HCT116 (cell line): ENCODE measurements around the gene RAPSN. TPM values are rescaled to one million over a fixed set of nuclear protein-coding genes. Genes with fewer than 3 reads are reported as not detected.

ENCODE experiments used
- ATAC-seq: fragments of 200-7000 bp; cut with Tn5 transposase; 2 replicates; pipeline ENCODE4 v1.9.1; 2020; ENCODE audit warnings: mild to moderate bottlenecking, moderate library complexity
- BruUV-seq: library from RNA; stranded (reverse); fragments of 400-500 nt; replicated peaks from 2 replicates; lab custom pipeline; 2021; lab: Mats Ljungman, UMichigan
- CTCF ChIA-PET: fragments of 300-600 bp; sonication (Branson Sonifier 250); formaldehyde crosslinking; loops from one replicate; lab custom pipeline; 2021; ENCODE audit warnings: antibody characterized with exemption; lab: Charles Lee
- POLR2A ChIA-PET: fragments of 300-600, 350-600 bp; sonication (Branson Sonifier 250); formaldehyde crosslinking; loops from one replicate; lab custom pipeline; 2021; ENCODE audit warnings: antibody characterized with exemption; lab: Charles Lee
- RAD21 ChIA-PET, 2 experiments: fragments of 300-600 bp; sonication (Branson Sonifier 250); formaldehyde crosslinking; loops; one replicate each; lab custom pipeline; 2023; ENCODE audit warnings: low total read pairs in 2 of 2; ENCODE audit not compliant: uncharacterized antibody in 2 of 2, unreplicated experiment in 2 of 2, low non-redundant PET in 1 of 2; lab: Charles Lee
- DNase-seq: peaks from one replicate; pipeline ENCODE4 v3.0.0-alpha.2; 2010; ENCODE audit warnings: low read depth, low spot score
- H2AFZ ChIP-seq: fragments of 200-600 bp; shearing (Covaris generic), sonication (generic); 2 replicates; pipeline ENCODE4 v1.6.1; 2017; ENCODE audit warnings: low read depth, mixed run types, mixed read lengths, antibody characterized with exemption, low read length; ENCODE audit not compliant: poor library complexity, severe bottlenecking
- H3K27ac ChIP-seq: 2 replicates; pipeline ENCODE4 v1.5.1; 2012; ENCODE audit warnings: low read depth, low read length
- H3K27me3 ChIP-seq: fragments of 200-600 bp; sonication (generic); 2 replicates; pipeline ENCODE4 v1.6.1; 2016; ENCODE audit warnings: mixed run types, low read length, mixed read lengths; ENCODE audit not compliant: insufficient read depth
- H3K36me3 ChIP-seq, 2 experiments: fragments of 200-500 bp in 1 of 2; fragments of 200-600 bp in 1 of 2; sonication (Bioruptor generic) in 1 of 2; sonication (generic) in 1 of 2; 2 replicates each; pipeline versions ENCODE4 v1.5.1 to v1.6.1; 2014 to 2016; ENCODE audit warnings: low read length in 2 of 2, inconsistent platforms in 1 of 2, mixed read lengths in 1 of 2, mixed run types in 1 of 2; ENCODE audit not compliant: insufficient read depth in 2 of 2, control insufficient read depth in 1 of 2
- H3K4me1 ChIP-seq, 2 experiments: fragments of 200-600 bp in 1 of 2; sonication (generic) in 1 of 2; 2 replicates each; pipeline versions ENCODE4 v1.5.1 to v1.6.1; 2012 to 2017; ENCODE audit warnings: low read length in 2 of 2, inconsistent platforms in 1 of 2, mild to moderate bottlenecking in 1 of 2, mixed read lengths in 1 of 2, mixed run types in 1 of 2, moderate library complexity in 1 of 2; ENCODE audit not compliant: insufficient read depth in 2 of 2, control insufficient read depth in 1 of 2
- H3K4me2 ChIP-seq: fragments of 200-600 bp; sonication (generic); 2 replicates; pipeline ENCODE4 v1.6.1; 2017; ENCODE audit warnings: mixed run types, low read length, mixed read lengths
- H3K4me3 ChIP-seq, 2 experiments: fragments of 200-600 bp in 1 of 2; sonication (generic) in 1 of 2; replicated peaks in 1 of 2; 2 replicates each; pipeline ENCODE4 v1.5.1; 2011 to 2016; ENCODE audit warnings: low read length in 2 of 2, control low read depth in 1 of 2, low read depth in 1 of 2, mild to moderate bottlenecking in 1 of 2, mixed read lengths in 1 of 2, mixed run types in 1 of 2
- H3K79me2 ChIP-seq: fragments of 200-600 bp; sonication (generic); 2 replicates; pipeline ENCODE4 v1.6.1; 2017; ENCODE audit warnings: mild to moderate bottlenecking, mixed run types, low read length, moderate library complexity, mixed read lengths; ENCODE audit not compliant: insufficient read depth
- H3K9ac ChIP-seq: fragments of 200-600 bp; sonication (generic); 2 replicates; pipeline ENCODE4 v1.6.1; 2016; ENCODE audit warnings: low read length, mixed read lengths
- H3K9me2 ChIP-seq: fragments of 200-600 bp; sonication (generic), shearing (Covaris generic); 2 replicates; pipeline ENCODE4 v1.6.1; 2017; ENCODE audit warnings: mixed run types, mild to moderate bottlenecking, moderate library complexity; ENCODE audit not compliant: insufficient read depth
- H3K9me3 ChIP-seq, 2 experiments: fragments of 200-500 bp in 1 of 2; fragments of 200-600 bp in 1 of 2; sonication (Bioruptor generic) in 1 of 2; sonication (generic) in 1 of 2; 2 replicates each; pipeline ENCODE4 v1.6.1; 2014 to 2017; ENCODE audit warnings: low read length in 2 of 2, mixed read lengths in 2 of 2, inconsistent platforms in 1 of 2, low read depth in 1 of 2, mild to moderate bottlenecking in 1 of 2, mixed run types in 1 of 2, moderate library complexity in 1 of 2; ENCODE audit not compliant: control insufficient read depth in 1 of 2, insufficient read depth in 1 of 2
- H4K20me1 ChIP-seq: fragments of 200-600 bp; sonication (generic), shearing (Covaris generic); 2 replicates; pipeline ENCODE4 v1.6.1; 2017; ENCODE audit warnings: mixed run types, mild to moderate bottlenecking, moderate library complexity; ENCODE audit not compliant: insufficient read depth
- CBX3 ChIP-seq: IDR thresholded peaks from 2 replicates; pipeline ENCODE4 v1.6.1; 2012; ENCODE audit warnings: low read depth
- EGR1 ChIP-seq: IDR thresholded peaks from 2 replicates; pipeline ENCODE4 v1.6.1; 2012; ENCODE audit warnings: low read depth
- ELF1 ChIP-seq: IDR thresholded peaks from 2 replicates; pipeline ENCODE4 v1.6.1; 2012; ENCODE audit warnings: low read depth, borderline replicate concordance
- EZH2 ChIP-seq: fragments of 200-600 bp; sonication (generic); IDR thresholded peaks from 2 replicates; pipeline ENCODE4 v1.6.1; 2017; ENCODE audit warnings: antibody characterized with exemption, mixed run types
- EZH2phosphoT487 ChIP-seq: fragments of 200-600 bp; IDR thresholded peaks from 2 replicates; pipeline ENCODE4 v1.6.1; 2018; ENCODE audit warnings: antibody characterized with exemption, borderline replicate concordance
- FOSL1 ChIP-seq: IDR thresholded peaks from 2 replicates; pipeline ENCODE4 v1.6.1; 2012; ENCODE audit warnings: low read depth
- POLR2A ChIP-seq: IDR thresholded peaks from 2 replicates; pipeline ENCODE4 v1.7.0; 2011; ENCODE audit warnings: borderline replicate concordance; ENCODE audit not compliant: insufficient read depth, insufficient read length; ENCODE audit errors: extremely low read depth
- POLR2AphosphoS5 ChIP-seq: IDR thresholded peaks from 2 replicates; pipeline ENCODE4 v1.6.1; 2011; ENCODE audit warnings: mild to moderate bottlenecking, low read depth, low read length, moderate library complexity
- RAD21 ChIP-seq: IDR thresholded peaks from 2 replicates; pipeline ENCODE4 v1.6.1; 2012; ENCODE audit warnings: low read depth, mild to moderate bottlenecking
- SP1 ChIP-seq: IDR thresholded peaks from 2 replicates; pipeline ENCODE4 v1.6.1; 2012; ENCODE audit warnings: low read depth
- SRF ChIP-seq: IDR thresholded peaks from 2 replicates; pipeline ENCODE4 v1.6.1; 2012; ENCODE audit warnings: low read depth
- TCF7L2 ChIP-seq: IDR thresholded peaks from 2 replicates; pipeline ENCODE4 v1.7.0; 2011; ENCODE audit warnings: borderline replicate concordance, inconsistent platforms; ENCODE audit not compliant: insufficient read depth, insufficient read length; ENCODE audit errors: extremely low read depth
- YY1 ChIP-seq: IDR thresholded peaks from 2 replicates; pipeline ENCODE4 v1.6.1; 2011; ENCODE audit warnings: low read length, low read depth, moderate library complexity, mild to moderate bottlenecking; ENCODE audit not compliant: insufficient replicate concordance; ENCODE audit errors: extremely low read depth
- ZFX ChIP-seq: fragments of 450-650 bp; IDR thresholded peaks from 2 replicates; pipeline ENCODE4 v1.6.1; 2017
- ZNF274 ChIP-seq: fragments of 200-500 bp; sonication (Bioruptor generic); IDR thresholded peaks from 2 replicates; pipeline ENCODE4 v1.6.1; 2014; ENCODE audit warnings: mild to moderate bottlenecking, low read depth, low read length, inconsistent platforms
- intact Hi-C: fragments of 100-400 bp; cut with micrococcal nuclease; formaldehyde crosslinking; loops from 2 replicates; pipeline ENCODE4 v1.10.0; 2022
- total RNA-seq: library from RNA; stranded (reverse); gene quantifications from one replicate; pipeline ENCODE4 v1.2.1, GENCODE V29; 2021; ENCODE audit not compliant: unreplicated experiment
- TF ChIP-seq, protein P1 (sequence below): IDR thresholded peaks from 2 replicates; pipeline ENCODE4 v1.6.1; 2012
- TF ChIP-seq, protein P2 (sequence below): IDR thresholded peaks from 2 replicates; pipeline ENCODE4 v1.6.1; 2012; ENCODE audit warnings: low read depth
- TF ChIP-seq, protein P3 (sequence below), 3 experiments: fragments of 200-600 bp in 1 of 3; sonication (generic) in 1 of 3; IDR thresholded peaks in 2 of 3; conservative IDR thresholded peaks in 1 of 3; 2 replicates each; pipeline ENCODE4 v1.5.1; 2012 to 2017; ENCODE audit warnings: low read depth in 2 of 3, low read length in 2 of 3, antibody characterized with exemption in 1 of 3, borderline replicate concordance in 1 of 3, control low read depth in 1 of 3, mild to moderate bottlenecking in 1 of 3, mixed read lengths in 1 of 3, mixed run types in 1 of 3, moderate library complexity in 1 of 3; ENCODE audit not compliant: insufficient read depth in 1 of 3
- TF ChIP-seq, protein P4 (sequence below): IDR thresholded peaks from 2 replicates; pipeline ENCODE4 v1.6.1; 2011; ENCODE audit warnings: mild to moderate bottlenecking, low read length, moderate library complexity; ENCODE audit not compliant: insufficient replicate concordance; ENCODE audit errors: extremely low read depth
- TF ChIP-seq, protein P5 (sequence below): IDR thresholded peaks from 2 replicates; pipeline ENCODE4 v1.6.1; 2012

Gene RAPSN
- total RNA-seq, 1 experiment from 2014 or later, result 0.57 TPM

DNA sequence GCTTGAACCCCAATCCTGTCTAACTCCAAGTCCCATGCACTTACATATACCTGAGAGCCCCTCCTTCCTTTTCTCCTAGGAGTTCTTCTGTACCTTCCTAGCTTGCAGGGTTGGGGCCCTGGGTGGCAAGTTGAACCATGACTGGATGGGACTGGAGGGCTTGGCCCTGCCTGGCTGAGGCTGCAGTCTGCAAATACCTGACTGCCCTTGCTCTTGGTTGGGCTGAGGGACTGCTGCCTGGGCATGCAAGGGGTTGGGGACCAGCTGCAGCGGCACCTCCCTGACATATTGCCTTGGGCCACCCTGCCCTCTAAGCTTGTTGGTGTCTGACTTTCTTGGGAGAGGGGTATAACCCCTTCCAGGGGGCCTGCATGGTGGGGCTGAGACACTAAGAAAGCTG, 50.4 kb downstream of the RAPSN start:
- Histone ChIP-seq H3K36me3 (no peaks in the 10 kb centered on the region), H3K4me2 (no peak overlapping the region), H3K27me3 (no peaks in the 10 kb centered on the region), H2AFZ (no peak overlapping the region), H3K79me2 (no peaks in the 10 kb centered on the region), H3K27ac (no peak overlapping the region), H3K9me3 (no peaks in the 10 kb centered on the region), H3K4me1 (no peaks in the 10 kb centered on the region), H3K9ac (no peak overlapping the region), H3K9me2 (no peaks in the 10 kb centered on the region), H3K4me3 (no peak overlapping the region), H4K20me1 (no peaks in the 10 kb centered on the region)
- DNase-seq (no peak), ATAC-seq (no peak)
- no peak for TF ChIP-seq ZFX
- TF ChIP-seq, protein P1, sequence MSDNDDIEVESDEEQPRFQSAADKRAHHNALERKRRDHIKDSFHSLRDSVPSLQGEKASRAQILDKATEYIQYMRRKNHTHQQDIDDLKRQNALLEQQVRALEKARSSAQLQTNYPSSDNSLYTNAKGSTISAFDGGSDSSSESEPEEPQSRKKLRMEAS, result no peak
- TF ChIP-seq RAD21, result no peak
- no peak for TF ChIP-seq TCF7L2
- no peak for TF ChIP-seq ZNF274
- no peak for TF ChIP-seq EGR1
- TF ChIP-seq, protein P2, sequence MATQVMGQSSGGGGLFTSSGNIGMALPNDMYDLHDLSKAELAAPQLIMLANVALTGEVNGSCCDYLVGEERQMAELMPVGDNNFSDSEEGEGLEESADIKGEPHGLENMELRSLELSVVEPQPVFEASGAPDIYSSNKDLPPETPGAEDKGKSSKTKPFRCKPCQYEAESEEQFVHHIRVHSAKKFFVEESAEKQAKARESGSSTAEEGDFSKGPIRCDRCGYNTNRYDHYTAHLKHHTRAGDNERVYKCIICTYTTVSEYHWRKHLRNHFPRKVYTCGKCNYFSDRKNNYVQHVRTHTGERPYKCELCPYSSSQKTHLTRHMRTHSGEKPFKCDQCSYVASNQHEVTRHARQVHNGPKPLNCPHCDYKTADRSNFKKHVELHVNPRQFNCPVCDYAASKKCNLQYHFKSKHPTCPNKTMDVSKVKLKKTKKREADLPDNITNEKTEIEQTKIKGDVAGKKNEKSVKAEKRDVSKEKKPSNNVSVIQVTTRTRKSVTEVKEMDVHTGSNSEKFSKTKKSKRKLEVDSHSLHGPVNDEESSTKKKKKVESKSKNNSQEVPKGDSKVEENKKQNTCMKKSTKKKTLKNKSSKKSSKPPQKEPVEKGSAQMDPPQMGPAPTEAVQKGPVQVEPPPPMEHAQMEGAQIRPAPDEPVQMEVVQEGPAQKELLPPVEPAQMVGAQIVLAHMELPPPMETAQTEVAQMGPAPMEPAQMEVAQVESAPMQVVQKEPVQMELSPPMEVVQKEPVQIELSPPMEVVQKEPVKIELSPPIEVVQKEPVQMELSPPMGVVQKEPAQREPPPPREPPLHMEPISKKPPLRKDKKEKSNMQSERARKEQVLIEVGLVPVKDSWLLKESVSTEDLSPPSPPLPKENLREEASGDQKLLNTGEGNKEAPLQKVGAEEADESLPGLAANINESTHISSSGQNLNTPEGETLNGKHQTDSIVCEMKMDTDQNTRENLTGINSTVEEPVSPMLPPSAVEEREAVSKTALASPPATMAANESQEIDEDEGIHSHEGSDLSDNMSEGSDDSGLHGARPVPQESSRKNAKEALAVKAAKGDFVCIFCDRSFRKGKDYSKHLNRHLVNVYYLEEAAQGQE, result no peak
- TF ChIP-seq EZH2phosphoT487, result no peak
- TF ChIP-seq, protein P3, sequence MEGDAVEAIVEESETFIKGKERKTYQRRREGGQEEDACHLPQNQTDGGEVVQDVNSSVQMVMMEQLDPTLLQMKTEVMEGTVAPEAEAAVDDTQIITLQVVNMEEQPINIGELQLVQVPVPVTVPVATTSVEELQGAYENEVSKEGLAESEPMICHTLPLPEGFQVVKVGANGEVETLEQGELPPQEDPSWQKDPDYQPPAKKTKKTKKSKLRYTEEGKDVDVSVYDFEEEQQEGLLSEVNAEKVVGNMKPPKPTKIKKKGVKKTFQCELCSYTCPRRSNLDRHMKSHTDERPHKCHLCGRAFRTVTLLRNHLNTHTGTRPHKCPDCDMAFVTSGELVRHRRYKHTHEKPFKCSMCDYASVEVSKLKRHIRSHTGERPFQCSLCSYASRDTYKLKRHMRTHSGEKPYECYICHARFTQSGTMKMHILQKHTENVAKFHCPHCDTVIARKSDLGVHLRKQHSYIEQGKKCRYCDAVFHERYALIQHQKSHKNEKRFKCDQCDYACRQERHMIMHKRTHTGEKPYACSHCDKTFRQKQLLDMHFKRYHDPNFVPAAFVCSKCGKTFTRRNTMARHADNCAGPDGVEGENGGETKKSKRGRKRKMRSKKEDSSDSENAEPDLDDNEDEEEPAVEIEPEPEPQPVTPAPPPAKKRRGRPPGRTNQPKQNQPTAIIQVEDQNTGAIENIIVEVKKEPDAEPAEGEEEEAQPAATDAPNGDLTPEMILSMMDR (IDR thresholded peaks at IDR 0.05 in 2 of 3, conservative IDR thresholded peaks at IDR 0.05 in 1 of 3; ENCODE audit: borderline replicate concordance in 1 of 3, insufficient read depth in 1 of 3, low read depth in 2 of 3, low read length in 2 of 3), result no peak
- TF ChIP-seq EZH2, result no peak
- TF ChIP-seq SRF, result no peak
- TF ChIP-seq CBX3, result no peak
- no peak for TF ChIP-seq POLR2A
- TF ChIP-seq POLR2AphosphoS5, result no peak
- TF ChIP-seq FOSL1, result no peak
- TF ChIP-seq, protein P4, sequence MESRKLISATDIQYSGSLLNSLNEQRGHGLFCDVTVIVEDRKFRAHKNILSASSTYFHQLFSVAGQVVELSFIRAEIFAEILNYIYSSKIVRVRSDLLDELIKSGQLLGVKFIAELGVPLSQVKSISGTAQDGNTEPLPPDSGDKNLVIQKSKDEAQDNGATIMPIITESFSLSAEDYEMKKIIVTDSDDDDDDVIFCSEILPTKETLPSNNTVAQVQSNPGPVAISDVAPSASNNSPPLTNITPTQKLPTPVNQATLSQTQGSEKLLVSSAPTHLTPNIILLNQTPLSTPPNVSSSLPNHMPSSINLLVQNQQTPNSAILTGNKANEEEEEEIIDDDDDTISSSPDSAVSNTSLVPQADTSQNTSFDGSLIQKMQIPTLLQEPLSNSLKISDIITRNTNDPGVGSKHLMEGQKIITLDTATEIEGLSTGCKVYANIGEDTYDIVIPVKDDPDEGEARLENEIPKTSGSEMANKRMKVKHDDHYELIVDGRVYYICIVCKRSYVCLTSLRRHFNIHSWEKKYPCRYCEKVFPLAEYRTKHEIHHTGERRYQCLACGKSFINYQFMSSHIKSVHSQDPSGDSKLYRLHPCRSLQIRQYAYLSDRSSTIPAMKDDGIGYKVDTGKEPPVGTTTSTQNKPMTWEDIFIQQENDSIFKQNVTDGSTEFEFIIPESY, result no peak
- no peak for TF ChIP-seq ELF1
- TF ChIP-seq, protein P5, sequence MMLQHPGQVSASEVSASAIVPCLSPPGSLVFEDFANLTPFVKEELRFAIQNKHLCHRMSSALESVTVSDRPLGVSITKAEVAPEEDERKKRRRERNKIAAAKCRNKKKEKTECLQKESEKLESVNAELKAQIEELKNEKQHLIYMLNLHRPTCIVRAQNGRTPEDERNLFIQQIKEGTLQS, result no peak
- no peak for TF ChIP-seq YY1
- TF ChIP-seq SP1, result no peak
- POLR2A ChIA-PET, result no interaction called here
- intact Hi-C loops, result no loop called here
- BruUV-seq, result no TSS peak
- CTCF ChIA-PET, result interaction anchor here (1.6 kb wide), 1 partner anchor 9 kb away, joined by 5 read pairs; no protein-coding TSS in a partner anchor
- RAD21 ChIA-PET, result no interaction called here
